HepG2 (cell line): ENCODE results near the gene CPE. TPM values are rescaled to one million over a fixed set of nuclear protein-coding genes. Genes with fewer than 3 reads are reported as not detected.
A peak's percentile ranks its signal among the peaks of the same experiment; 100 is the strongest.

ENCODE experiments used
- CC2D1A ChIP-seq: sonication (generic); formaldehyde crosslinking; IDR thresholded peaks from 2 replicates; pipeline ENCODE4 v1.8.1; 2023; ENCODE audit warnings: mild to moderate bottlenecking, missing genetic modification reagents
- DPF2 ChIP-seq: sonication (generic); formaldehyde crosslinking; IDR thresholded peaks from 2 replicates; pipeline ENCODE4 v1.4.0; 2020; ENCODE audit warnings: mild to moderate bottlenecking, low read depth, missing genetic modification reagents, borderline replicate concordance
- HOXA3 ChIP-seq: sonication (generic); formaldehyde crosslinking; IDR thresholded peaks from 2 replicates; pipeline ENCODE4 v1.5.0; 2020; ENCODE audit warnings: missing genetic modification reagents
- IRF1 ChIP-seq: sonication (generic); formaldehyde crosslinking; IDR thresholded peaks from 2 replicates; pipeline ENCODE4 v1.4.0; 2020; ENCODE audit warnings: low read depth, mild to moderate bottlenecking, missing genetic modification reagents
- PAXIP1 ChIP-seq: sonication (generic); formaldehyde crosslinking; conservative IDR thresholded peaks from 2 replicates; pipeline ENCODE4 v1.4.0; 2020; ENCODE audit warnings: mild to moderate bottlenecking, missing genetic modification reagents, moderate library complexity
- RORA ChIP-seq: sonication (generic); formaldehyde crosslinking; IDR thresholded peaks from 2 replicates; pipeline ENCODE4 v1.5.0; 2020; ENCODE audit warnings: mild to moderate bottlenecking, missing genetic modification reagents, moderate library complexity
- THAP8 ChIP-seq: sonication (generic); formaldehyde crosslinking; IDR thresholded peaks from 2 replicates; pipeline ENCODE4 v1.5.1; 2020; ENCODE audit warnings: missing genetic modification reagents, mild to moderate bottlenecking, borderline replicate concordance
- ZNF318 ChIP-seq: sonication (generic); formaldehyde crosslinking; IDR thresholded peaks from 2 replicates; pipeline ENCODE4 v1.4.0; 2020; ENCODE audit warnings: mild to moderate bottlenecking, missing genetic modification reagents
- ZNF562 ChIP-seq: sonication (generic); formaldehyde crosslinking; IDR thresholded peaks from 2 replicates; pipeline ENCODE4 v1.8.0; 2022; ENCODE audit warnings: missing genetic modification reagents, borderline replicate concordance
- ZNF574 ChIP-seq: sonication (generic); formaldehyde crosslinking; IDR thresholded peaks from 2 replicates; pipeline ENCODE4 v1.4.0; 2020; ENCODE audit warnings: missing genetic modification reagents
- polyA plus RNA-seq, 8 experiments: library from polyadenylated mRNA; depleted of rRNA in 3 of 8; stranded (reverse) in 7 of 8; unstranded in 1 of 8; fragments of >200 nt; fragmentation: Illumina TruSeq in 4 of 8; extraction: Trizol in 4 of 8; gene quantifications; 2 replicates each; pipeline versions ENCODE4 v1.2.1 to v1.2.3, GENCODE V29; 2011 to 2016; ENCODE audit warnings: low read depth in 4 of 8, missing spikeins in 1 of 8, mixed read lengths in 1 of 8; ENCODE audit not compliant: insufficient read depth in 1 of 8
- total RNA-seq, 5 experiments: library from RNA; depleted of rRNA; stranded (reverse); fragments of >200 nt; fragmentation: Illumina TruSeq; extraction: Trizol; gene quantifications; 2 replicates each; pipeline ENCODE4 v1.2.3, GENCODE V29; 2016; ENCODE audit warnings: low read depth in 1 of 5

CPE gene
- total and polyA plus RNA-seq, 2 of the 13 experiments (the other 11 are each of a cell fraction or from before 2014, with no cell fraction given): 268 to 852 TPM

GRCh38 chr4:165378745-165379677, at the start of gene CPE (continued):
- peak; percentile 61 for TF ChIP-seq PAXIP1 (CRISPR knock-in tag)
- TF ChIP-seq ZNF574 (CRISPR knock-in tag): peak; percentile 94
- TF ChIP-seq ZNF562: peak; percentile 32; the same call in 1 of the 2 replicates
- peak; percentile 94 for TF ChIP-seq HOXA3 (CRISPR knock-in tag)
- TF ChIP-seq CC2D1A (CRISPR knock-in tag): no peak
- TF ChIP-seq DPF2 (CRISPR knock-in tag): no peak
- TF ChIP-seq RORA: no peak
- peak; percentile 56; the same call in 1 of the 2 replicates for TF ChIP-seq ZNF318 (CRISPR knock-in tag)
- 0 out of 2 replicates have a peak, but pooled peaks have one; percentile 31 for TF ChIP-seq IRF1 (CRISPR knock-in tag)
- peak; percentile 66; the same call in 1 of the 2 replicates for TF ChIP-seq THAP8 (CRISPR knock-in tag)
